ENCODE data around the gene LBX1.

The LBX1 gene

DNA sequence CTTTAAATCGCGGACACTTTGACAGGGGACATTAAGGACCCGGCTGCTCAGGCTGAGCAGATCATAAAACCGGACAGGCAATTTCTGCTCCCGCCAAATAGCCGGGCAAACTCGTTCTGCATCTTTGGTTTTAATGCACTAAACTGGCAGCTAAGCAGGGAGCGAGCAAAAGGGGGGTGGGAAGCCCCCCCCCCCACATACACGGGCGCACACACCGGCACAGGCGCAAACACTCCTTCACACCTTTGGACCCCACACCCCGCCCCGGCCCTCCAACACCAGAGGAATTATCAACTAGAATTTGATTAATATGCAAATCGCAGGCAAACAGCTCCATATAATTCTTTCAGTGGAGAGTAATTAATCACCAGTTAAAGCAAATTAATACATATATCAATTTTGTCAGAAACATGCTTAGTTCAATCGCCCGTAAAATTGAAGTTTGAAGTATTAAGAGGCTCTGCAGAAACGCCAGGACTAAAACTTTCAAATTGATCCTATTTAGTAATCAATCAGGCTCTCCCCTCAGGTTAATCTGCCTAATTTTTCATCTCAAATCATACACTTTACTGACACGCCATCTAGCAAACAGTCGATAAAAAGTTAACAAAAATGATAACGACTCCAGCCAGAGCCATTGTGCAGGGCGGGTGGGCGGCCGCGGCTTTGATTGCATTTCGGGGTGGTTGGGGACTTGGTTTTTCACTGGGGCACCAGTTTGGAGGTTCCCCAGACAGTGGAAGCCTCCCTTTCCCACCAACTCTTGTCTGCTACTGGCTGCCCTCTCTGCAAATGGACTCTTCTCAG lies 9.9 kb downstream of the LBX1 start:
- Histone ChIP-seq H3K79me2 (ENCODE audit: insufficient read depth, low read length) (no peaks in the 10 kb centered on the region), H2AFZ (ENCODE audit: low read depth, low read length) (no peak overlapping the region), H3K27me3 (ENCODE audit: insufficient read depth, low read length, poor library complexity) (peaks cover 26% of the 10 kb centered on the region), H3K36me3 (ENCODE audit: insufficient read depth, low read length) (no peaks in the 10 kb centered on the region), H4K20me1 (ENCODE audit: insufficient read depth, low read length) (peaks cover 5% of the 10 kb centered on the region; the same call in 1 of the 2 replicates), H3K4me3 (ENCODE audit: low read depth in 1 of 2, low read length in 2 of 2) (no peak overlapping the region), H3K9ac (ENCODE audit: low read depth, low read length) (no peak overlapping the region), H3K9me3 (ENCODE audit: insufficient read depth, low read length, severe bottlenecking) (no peaks in the 10 kb centered on the region), H3K4me1 (ENCODE audit: insufficient read depth, low read length) (peaks cover 7% of the 10 kb centered on the region), H3K4me2 (ENCODE audit: insufficient read depth, low read length) (no peak overlapping the region), H3K27ac (ENCODE audit: low read length) (no peak overlapping the region)
- DNase-seq (no peak), ATAC-seq (ENCODE audit: insufficient read depth, low read depth) (no peak)
- TF ChIP-seq EZH2 (IDR thresholded peaks at IDR 0.05; ENCODE audit: borderline replicate concordance, low read depth, low read length, severe bottlenecking): no peak
- TF ChIP-seq, protein P1, sequence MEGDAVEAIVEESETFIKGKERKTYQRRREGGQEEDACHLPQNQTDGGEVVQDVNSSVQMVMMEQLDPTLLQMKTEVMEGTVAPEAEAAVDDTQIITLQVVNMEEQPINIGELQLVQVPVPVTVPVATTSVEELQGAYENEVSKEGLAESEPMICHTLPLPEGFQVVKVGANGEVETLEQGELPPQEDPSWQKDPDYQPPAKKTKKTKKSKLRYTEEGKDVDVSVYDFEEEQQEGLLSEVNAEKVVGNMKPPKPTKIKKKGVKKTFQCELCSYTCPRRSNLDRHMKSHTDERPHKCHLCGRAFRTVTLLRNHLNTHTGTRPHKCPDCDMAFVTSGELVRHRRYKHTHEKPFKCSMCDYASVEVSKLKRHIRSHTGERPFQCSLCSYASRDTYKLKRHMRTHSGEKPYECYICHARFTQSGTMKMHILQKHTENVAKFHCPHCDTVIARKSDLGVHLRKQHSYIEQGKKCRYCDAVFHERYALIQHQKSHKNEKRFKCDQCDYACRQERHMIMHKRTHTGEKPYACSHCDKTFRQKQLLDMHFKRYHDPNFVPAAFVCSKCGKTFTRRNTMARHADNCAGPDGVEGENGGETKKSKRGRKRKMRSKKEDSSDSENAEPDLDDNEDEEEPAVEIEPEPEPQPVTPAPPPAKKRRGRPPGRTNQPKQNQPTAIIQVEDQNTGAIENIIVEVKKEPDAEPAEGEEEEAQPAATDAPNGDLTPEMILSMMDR (IDR thresholded peaks at IDR 0.05; ENCODE audit: borderline replicate concordance, extremely low read depth, low read length, poor library complexity, severe bottlenecking): no peak

DNA sequence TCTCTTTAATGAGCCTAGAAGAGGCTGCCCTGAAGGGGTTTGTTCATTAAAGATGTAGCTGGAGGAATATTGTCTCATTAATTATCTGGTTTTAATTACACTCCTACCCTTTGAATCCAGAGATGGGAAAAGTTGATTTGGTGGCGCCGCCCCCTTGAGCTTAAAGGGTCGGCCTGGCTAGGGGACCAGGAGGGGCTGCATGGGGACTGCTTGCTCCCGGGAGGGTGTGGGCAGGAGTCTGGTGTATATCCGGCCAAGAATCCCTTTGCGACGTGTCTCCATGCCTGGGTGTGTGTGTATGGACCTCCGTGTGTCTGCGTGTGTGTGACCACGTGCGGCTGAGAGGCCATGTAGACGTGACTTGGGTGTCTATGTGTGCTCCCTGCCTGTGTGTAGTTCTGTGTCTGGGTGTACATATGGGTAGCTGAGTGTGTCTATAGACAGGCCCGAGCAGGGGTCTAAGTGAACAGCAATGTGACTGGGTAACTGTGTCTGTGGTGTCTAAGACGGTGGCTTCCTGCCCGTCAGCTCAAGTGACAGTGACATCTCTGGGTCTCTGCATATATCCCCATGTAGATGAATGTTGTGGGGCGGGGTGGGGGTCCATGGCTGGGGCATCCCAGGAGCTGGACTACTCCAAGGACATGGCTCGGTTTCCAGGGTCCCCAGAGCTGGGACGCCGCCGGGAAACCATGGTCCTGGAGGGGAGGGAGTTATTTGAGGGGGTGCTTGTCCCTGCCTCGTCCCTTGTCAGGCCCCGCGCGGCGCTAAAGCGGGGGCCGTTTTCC lies 10.7 kb downstream of the LBX1 start:
- Histone ChIP-seq H3K4me1 (ENCODE audit: insufficient read depth, low read length) (peaks cover 15% of the 10 kb centered on the region), H3K9me3 (ENCODE audit: insufficient read depth, low read length, severe bottlenecking) (no peaks in the 10 kb centered on the region), H3K27me3 (ENCODE audit: insufficient read depth, low read length, poor library complexity) (peaks cover 26% of the 10 kb centered on the region), H3K4me3 (ENCODE audit: low read depth in 1 of 2, low read length in 2 of 2) (no peak overlapping the region), H2AFZ (ENCODE audit: low read depth, low read length) (no peak overlapping the region), H3K27ac (ENCODE audit: low read length) (no peak overlapping the region), H3K4me2 (ENCODE audit: insufficient read depth, low read length) (no peak overlapping the region), H4K20me1 (ENCODE audit: insufficient read depth, low read length) (peaks cover 5% of the 10 kb centered on the region; the same call in 1 of the 2 replicates), H3K79me2 (ENCODE audit: insufficient read depth, low read length) (no peaks in the 10 kb centered on the region), H3K36me3 (ENCODE audit: insufficient read depth, low read length) (no peaks in the 10 kb centered on the region), H3K9ac (ENCODE audit: low read depth, low read length) (no peak overlapping the region)
- DNase-seq: no peak
- no peak for ATAC-seq (ENCODE audit: insufficient read depth, low read depth)
- no peak for TF ChIP-seq EZH2 (IDR thresholded peaks at IDR 0.05; ENCODE audit: borderline replicate concordance, low read depth, low read length, severe bottlenecking)
- TF ChIP-seq, protein P1 (IDR thresholded peaks at IDR 0.05; ENCODE audit: borderline replicate concordance, extremely low read depth, low read length, poor library complexity, severe bottlenecking): no peak

DNA sequence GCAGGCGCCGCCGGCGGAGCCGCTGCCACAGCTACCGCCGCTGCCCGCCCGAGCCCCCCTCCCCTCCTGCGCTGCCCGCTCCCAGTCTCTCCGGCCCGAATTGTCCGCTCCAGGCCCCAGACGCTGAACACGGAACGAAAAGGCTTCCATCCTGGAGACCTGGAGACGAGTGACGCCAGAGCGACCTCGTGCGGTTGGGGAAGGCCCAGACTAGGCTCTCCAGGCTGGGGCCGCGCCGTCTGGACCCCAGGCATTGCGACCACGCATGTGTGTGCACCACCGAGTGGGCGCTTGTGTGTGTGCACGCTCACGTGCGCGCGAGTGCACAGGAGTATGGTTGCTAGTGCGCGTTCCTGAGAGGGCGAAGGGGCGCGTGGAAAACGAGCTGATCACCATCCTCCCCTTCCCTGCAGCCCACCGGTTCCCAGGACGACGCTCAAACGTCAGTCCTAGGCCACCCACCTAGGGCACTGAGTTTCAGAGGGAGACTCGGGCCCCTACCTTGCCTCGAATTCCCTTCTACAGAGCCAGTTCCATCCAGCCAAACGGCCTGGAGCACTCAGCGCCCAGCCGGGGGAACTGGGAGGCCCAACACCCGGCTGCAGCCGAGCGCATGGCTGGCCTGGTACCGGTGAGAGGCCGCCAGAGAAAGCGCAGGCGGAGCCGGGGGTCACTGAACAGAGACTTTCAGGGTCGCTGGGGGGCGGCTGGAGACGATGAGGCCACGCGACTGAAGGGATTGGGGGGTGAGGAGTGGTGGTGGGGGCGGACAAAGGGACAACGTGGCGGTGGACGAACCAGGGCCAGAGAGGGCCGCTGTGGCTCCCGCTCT lies 11.6 kb downstream of the LBX1 start:
- DNase-seq (no peak), ATAC-seq (ENCODE audit: insufficient read depth, low read depth) (no peak)
- H3K9ac ChIP-seq (ENCODE audit: low read depth, low read length): no peak overlapping the region
- no peaks in the 10 kb centered on the region for H3K36me3 ChIP-seq (ENCODE audit: insufficient read depth, low read length)
- peaks cover 30% of the 10 kb centered on the region for H3K27me3 ChIP-seq (ENCODE audit: insufficient read depth, low read length, poor library complexity)
- peaks cover 5% of the 10 kb centered on the region; the same call in 1 of the 2 replicates for H4K20me1 ChIP-seq (ENCODE audit: insufficient read depth, low read length)
- TF ChIP-seq EZH2 (IDR thresholded peaks at IDR 0.05; ENCODE audit: borderline replicate concordance, low read depth, low read length, severe bottlenecking): no peak
- TF ChIP-seq, protein P1 (IDR thresholded peaks at IDR 0.05; ENCODE audit: borderline replicate concordance, extremely low read depth, low read length, poor library complexity, severe bottlenecking): no peak
- H3K4me1 ChIP-seq (ENCODE audit: insufficient read depth, low read length): peaks cover 18% of the 10 kb centered on the region
- no peak overlapping the region for H2AFZ ChIP-seq (ENCODE audit: low read depth, low read length)
- no peaks in the 10 kb centered on the region for H3K9me3 ChIP-seq (ENCODE audit: insufficient read depth, low read length, severe bottlenecking)
- no peak overlapping the region for H3K4me3 ChIP-seq (ENCODE audit: low read depth in 1 of 2, low read length in 2 of 2)
- H3K79me2 ChIP-seq (ENCODE audit: insufficient read depth, low read length): no peaks in the 10 kb centered on the region
- H3K4me2 ChIP-seq (ENCODE audit: insufficient read depth, low read length): no peak overlapping the region
- H3K27ac ChIP-seq (ENCODE audit: low read length): no peak overlapping the region
